ENCODE measurements around the gene FAM107B.

GRCh38 chr10:14581553-14582321 lies 193.0 kb downstream of the FAM107B start:
- TF ChIP-seq POLR2AphosphoS5 (IDR thresholded peaks at IDR 0.05), result no peak
- no peak for TF ChIP-seq CTCF (IDR thresholded peaks at IDR 0.05)
- TF ChIP-seq POLR2A (IDR thresholded peaks at IDR 0.05), result no peak

Data from suprapubic skin (tissue), 4 donors.